Measurements from ENCODE around the gene CNTN5. TPM values are rescaled to one million over a fixed set of nuclear protein-coding genes. Genes with fewer than 3 reads are reported as not detected.

The CNTN5 gene
- total RNA-seq, 1 donor = under 0.01 TPM

- H3K4me3 ChIP-seq (ENCODE audit: low read depth, low read length) = no peak overlapping the region
- no peak for TF ChIP-seq CTCF (IDR thresholded peaks at IDR 0.05; ENCODE audit: insufficient read depth, low read depth, low read length)
- DNase-seq (ENCODE audit: low read depth) = no peak
These were observed 300.1 kb downstream of the CNTN5 start for GRCh38 chr11:99320769-99321290.

- no peak for TF ChIP-seq CTCF (IDR thresholded peaks at IDR 0.05; ENCODE audit: insufficient read depth, low read depth, low read length)
- peak; percentile 92 for DNase-seq (ENCODE audit: low read depth)
- no peak overlapping the region for H3K4me3 ChIP-seq (ENCODE audit: low read depth, low read length)
These were observed 305.1 kb downstream of the CNTN5 start for GRCh38 chr11:99325847-99326246.

- TF ChIP-seq CTCF (IDR thresholded peaks at IDR 0.05; ENCODE audit: insufficient read depth, low read depth, low read length) = no peak
- DNase-seq (ENCODE audit: low read depth) = no peak
- no peak overlapping the region for H3K4me3 ChIP-seq (ENCODE audit: low read depth, low read length)
These were observed 306.3 kb downstream of the CNTN5 start for GRCh38 chr11:99327066-99327465.

GRCh38 chr11:99327527-99327926 is 306.8 kb downstream of the CNTN5 start:
- no peak overlapping the region for H3K4me3 ChIP-seq (ENCODE audit: low read depth, low read length)
- DNase-seq (ENCODE audit: low read depth) = no peak
- no peak for TF ChIP-seq CTCF (IDR thresholded peaks at IDR 0.05; ENCODE audit: insufficient read depth, low read depth, low read length)

GRCh38 chr11:99333621-99334020 is 312.9 kb downstream of the CNTN5 start:
- no peak for TF ChIP-seq CTCF (IDR thresholded peaks at IDR 0.05; ENCODE audit: insufficient read depth, low read depth, low read length)
- H3K4me3 ChIP-seq (ENCODE audit: low read depth, low read length) = no peak overlapping the region
- DNase-seq (ENCODE audit: low read depth) = no peak

- no peak overlapping the region for H3K4me3 ChIP-seq (ENCODE audit: low read depth, low read length)
- no peak for DNase-seq (ENCODE audit: low read depth)
- TF ChIP-seq CTCF (IDR thresholded peaks at IDR 0.05; ENCODE audit: insufficient read depth, low read depth, low read length) = no peak
These were observed 322.4 kb downstream of the CNTN5 start for GRCh38 chr11:99343117-99343516.

- no peak for TF ChIP-seq CTCF (IDR thresholded peaks at IDR 0.05; ENCODE audit: insufficient read depth, low read depth, low read length)
- DNase-seq (ENCODE audit: low read depth) = no peak
- H3K4me3 ChIP-seq (ENCODE audit: low read depth, low read length) = no peak overlapping the region
These were observed 328.5 kb downstream of the CNTN5 start for GRCh38 chr11:99349151-99349673.
